Breast epithelium (tissue), 4 donors: ENCODE data around the gene YIPF2. TPM values are rescaled to one million over a fixed set of nuclear protein-coding genes. Genes with fewer than 3 reads are reported as not detected.

Source experiments
- DNase-seq, 2 donors: peaks; one replicate each; pipeline ENCODE4 v3.0.0-alpha.2; 2019; ENCODE audit warnings: low spot score in 2 of 2
- H3K27ac ChIP-seq, 2 donors: fragments of 200-600 bp; sonication (generic) in 1 of 2; one replicate each; pipeline ENCODE4 v1.5.1; 2016 to 2019; ENCODE audit warnings: mild to moderate bottlenecking in 1 of 2
- H3K27me3 ChIP-seq, 2 donors: fragments of 200-600 bp; sonication (generic) in 1 of 2; one replicate each; pipeline versions ENCODE4 v1.5.1 to v1.6.0; 2017 to 2019; ENCODE audit warnings: control low read depth in 1 of 2, mild to moderate bottlenecking in 1 of 2
- H3K36me3 ChIP-seq: fragments of 200-600 bp; one replicate; pipeline ENCODE4 v1.5.1; 2019
- H3K4me1 ChIP-seq, 2 donors: fragments of 200-600 bp; sonication (generic); one replicate each; pipeline ENCODE4 v1.5.1; 2016 to 2019; ENCODE audit warnings: control low read depth in 1 of 2
- H3K4me3 ChIP-seq, 3 donors: fragments of 200-600 bp; sonication (generic); 1 replicate in 2 of 3; 2 replicates in 1 of 3; pipeline ENCODE4 v1.5.1; 2016 to 2019; ENCODE audit warnings: mild to moderate bottlenecking in 3 of 3, moderate library complexity in 2 of 3
- H3K9me3 ChIP-seq, 2 donors: fragments of 200-600 bp; sonication (generic) in 1 of 2; one replicate each; pipeline ENCODE4 v1.5.1; 2016 to 2019; ENCODE audit warnings: control low read depth in 1 of 2
- CTCF ChIP-seq, 3 donors: fragments of 450-650 bp; IDR thresholded peaks; one replicate each; pipeline ENCODE4 v1.5.1; 2016 to 2017; ENCODE audit warnings: antibody characterized with exemption in 3 of 3, mild to moderate bottlenecking in 3 of 3, moderate library complexity in 3 of 3
- POLR2A ChIP-seq: fragments of 450-650 bp; IDR thresholded peaks from one replicate; pipeline ENCODE4 v1.6.1; 2016; ENCODE audit warnings: antibody characterized with exemption, mild to moderate bottlenecking, moderate library complexity
- POLR2AphosphoS5 ChIP-seq, 3 donors: sonication (generic); formaldehyde crosslinking; IDR thresholded peaks; one replicate each; pipeline ENCODE4 v1.6.1; 2017; ENCODE audit warnings: antibody characterized with exemption in 3 of 3
- intact Hi-C: fragments of 100-400 bp; cut with DNase I; formaldehyde crosslinking; loops from one replicate; pipeline ENCODE4 v1.15.1; 2023; ENCODE audit warnings: low total_unique reads
- total RNA-seq, 3 donors: library from RNA; depleted of rRNA; stranded (reverse); fragments of >200 nt; gene quantifications; one replicate each; pipeline ENCODE4 v1.1.0, GENCODE V29; 2016

YIPF2 gene
- total RNA-seq, 3 donors from 2014 or later, result 40.3 to 68.6 (median 59.6) TPM

GRCh38 chr19:10895920-10896319 is 32.5 kb downstream of the YIPF2 start:
- DNase-seq, result no peak
- Histone ChIP-seq H3K9me3 (no peaks in the 10 kb centered on the region), H3K27me3 (no peaks in the 10 kb centered on the region), H3K4me3 (no peak overlapping the region), H3K36me3 (no peaks in the 10 kb centered on the region), H3K4me1 (peaks cover 4 to 10% of the 10 kb centered on the region in 2 donors), H3K27ac (peak overlapping the region in 1 of 2 donors; percentile 45)
- intact Hi-C loops, result no loop called here
- TF ChIP-seq CTCF (IDR thresholded peaks at IDR 0.05) (no peak), POLR2A (no peak), POLR2AphosphoS5 (IDR thresholded peaks at IDR 0.05) (no peak)

GRCh38 chr19:10895363-10895762 is 33.1 kb downstream of the YIPF2 start:
- H3K27ac ChIP-seq, result no peak overlapping the region
- H3K9me3 ChIP-seq, result no peaks in the 10 kb centered on the region
- no peak for DNase-seq
- H3K36me3 ChIP-seq, result no peaks in the 10 kb centered on the region
- no peak for TF ChIP-seq POLR2A
- intact Hi-C loops, result no loop called here
- no peak overlapping the region for H3K4me3 ChIP-seq
- H3K4me1 ChIP-seq, result peaks cover 4 to 10% of the 10 kb centered on the region in 2 donors
- H3K27me3 ChIP-seq, result no peaks in the 10 kb centered on the region

- DNase-seq, result no peak
- Histone ChIP-seq H3K4me1 (peaks cover 4 to 10% of the 10 kb centered on the region in 2 donors), H3K27ac (no peak overlapping the region), H3K4me3 (no peak overlapping the region), H3K27me3 (no peaks in the 10 kb centered on the region), H3K36me3 (no peaks in the 10 kb centered on the region), H3K9me3 (no peaks in the 10 kb centered on the region)
- intact Hi-C loops, result no loop called here
- TF ChIP-seq POLR2AphosphoS5 (IDR thresholded peaks at IDR 0.05) (no peak), CTCF (IDR thresholded peaks at IDR 0.05) (no peak), POLR2A (no peak)
Observed at GRCh38 chr19:10894911-10895213, 33.6 kb downstream of the YIPF2 start.

GRCh38 chr19:10892256-10892655 is 36.2 kb downstream of the YIPF2 start:
- no peak for TF ChIP-seq CTCF (IDR thresholded peaks at IDR 0.05)
- no peak for TF ChIP-seq POLR2A
- TF ChIP-seq POLR2AphosphoS5 (IDR thresholded peaks at IDR 0.05), result no peak
- Histone ChIP-seq H3K4me3 (no peak overlapping the region), H3K4me1 (peaks cover 0 to 6% of the 10 kb centered on the region in 2 donors), H3K27ac (peak overlapping the region in 1 of 2 donors; percentile 26), H3K36me3 (no peaks in the 10 kb centered on the region), H3K9me3 (no peaks in the 10 kb centered on the region), H3K27me3 (no peaks in the 10 kb centered on the region)
- intact Hi-C loops, result no loop called here
- DNase-seq, result no peak

GRCh38 chr19:10891405-10892086 is 36.9 kb downstream of the YIPF2 start:
- intact Hi-C loops, result no loop called here
- DNase-seq, result peak in 1 of 2 donors; percentile 29
- TF ChIP-seq CTCF (IDR thresholded peaks at IDR 0.05) (no peak), POLR2A (no peak), POLR2AphosphoS5 (IDR thresholded peaks at IDR 0.05) (no peak)
- Histone ChIP-seq H3K27me3 (no peaks in the 10 kb centered on the region), H3K9me3 (no peaks in the 10 kb centered on the region), H3K4me1 (no peaks in the 10 kb centered on the region), H3K36me3 (no peaks in the 10 kb centered on the region), H3K4me3 (peak overlapping the region in 1 of 3 donors; percentile 31), H3K27ac (peak overlapping the region; percentile 22 to 64)
